K562 (cell line): Measurements from ENCODE around the gene ALG8. TPM values are rescaled to one million over a fixed set of nuclear protein-coding genes. Genes with fewer than 3 reads are reported as not detected.

Experiments used
- ARID3A ChIP-seq: IDR thresholded peaks from 2 replicates; pipeline ENCODE4 v1.6.1; 2012; ENCODE audit warnings: low read depth, low read length, improper control_type of control experiment, borderline replicate concordance
- ARNT ChIP-seq, 2 experiments: fragments of 450-650 bp; IDR thresholded peaks; 2 replicates each; pipeline ENCODE4 v1.6.1; 2016; ENCODE audit warnings: mild to moderate bottlenecking in 1 of 2
- ATF7 ChIP-seq: fragments of 450-650 bp; IDR thresholded peaks from 2 replicates; pipeline ENCODE4 v1.7.1; 2014; ENCODE audit warnings: mild to moderate bottlenecking, moderate library complexity
- BCOR ChIP-seq: fragments of 450-650 bp; IDR thresholded peaks from 2 replicates; pipeline ENCODE4 v1.6.1; 2016
- CHD4 ChIP-seq: fragments of 200-600 bp; sonication (generic); IDR thresholded peaks from 3 replicates; pipeline ENCODE4 v1.6.1; 2012; ENCODE audit warnings: low read depth, mild to moderate bottlenecking, mixed read lengths, low read length, inconsistent platforms; ENCODE audit not compliant: insufficient read depth, insufficient replicate concordance, poor library complexity, severe bottlenecking
- E2F1 ChIP-seq: sonication (generic); formaldehyde crosslinking; IDR thresholded peaks from 2 replicates; pipeline ENCODE4 v1.8.1; 2023; ENCODE audit warnings: mild to moderate bottlenecking, missing genetic modification reagents, moderate library complexity
- FOSL1 ChIP-seq: fragments of 200-800 bp; sonication (Bioruptor generic); conservative IDR thresholded peaks from 2 replicates; pipeline ENCODE4 v1.6.1; 2016; ENCODE audit warnings: missing genetic modification characterization, missing compliant biosample characterization
- HDGF ChIP-seq: fragments of 450-650 bp; IDR thresholded peaks from 2 replicates; pipeline ENCODE4 v1.6.1; 2016
- ID3 ChIP-seq, 2 experiments: fragments of 250-450 bp in 1 of 2; fragments of 450-650 bp in 1 of 2; sonication (Bioruptor Pico) in 1 of 2; IDR thresholded peaks; 2 replicates each; pipeline versions ENCODE4 v1.6.1 to v1.8.0; 2016 to 2021; ENCODE audit warnings: mild to moderate bottlenecking in 2 of 2, moderate library complexity in 2 of 2, missing compliant biosample characterization in 1 of 2, missing genetic modification characterization in 1 of 2
- L3MBTL2 ChIP-seq: fragments of 450-650 bp; IDR thresholded peaks from 2 replicates; pipeline ENCODE4 v1.6.1; 2016; ENCODE audit warnings: mild to moderate bottlenecking, moderate library complexity
- NCOR1 ChIP-seq: fragments of 450-650 bp; IDR thresholded peaks from 2 replicates; pipeline ENCODE4 v1.6.1; 2016; ENCODE audit warnings: mild to moderate bottlenecking, moderate library complexity
- NFE2 ChIP-seq: IDR thresholded peaks from 2 replicates; pipeline ENCODE4 v1.6.1; 2014; ENCODE audit warnings: antibody characterized with exemption, low read depth
- POLR2A ChIP-seq: fragments of 450-650 bp; conservative IDR thresholded peaks from 2 replicates; pipeline ENCODE4 v1.6.1; 2016
- PRMT5 ChIP-seq: sonication (generic); formaldehyde crosslinking; IDR thresholded peaks from 2 replicates; pipeline ENCODE4 v1.5.0; 2020; ENCODE audit warnings: missing genetic modification reagents
- RFX7 ChIP-seq: fragments of 250-450 bp; sonication (Bioruptor Pico); IDR thresholded peaks from 2 replicates; pipeline ENCODE4 v1.5.1; 2021; ENCODE audit warnings: mild to moderate bottlenecking
- STAT5B ChIP-seq: fragments of 250-450 bp; sonication (Bioruptor Pico); IDR thresholded peaks from 2 replicates; pipeline ENCODE4 v1.8.0; 2021; ENCODE audit warnings: mild to moderate bottlenecking, inconsistent platforms
- TCF3 ChIP-seq: sonication (generic); formaldehyde crosslinking; IDR thresholded peaks from 2 replicates; pipeline ENCODE4 v1.4.0; 2020; ENCODE audit warnings: mild to moderate bottlenecking, missing genetic modification reagents
- TOE1 ChIP-seq, 2 experiments: fragments of 450-650 bp in 1 of 2; sonication (generic) in 1 of 2; formaldehyde crosslinking in 1 of 2; IDR thresholded peaks; 2 replicates each; pipeline versions ENCODE4 v1.7.1 to v1.8.0; 2016 to 2022; ENCODE audit warnings: borderline replicate concordance in 2 of 2, mild to moderate bottlenecking in 2 of 2, antibody characterized with exemption in 1 of 2, inconsistent platforms in 1 of 2, low read depth in 1 of 2, missing genetic modification reagents in 1 of 2, moderate library complexity in 1 of 2
- XRCC4 ChIP-seq: IDR thresholded peaks from one replicate; pipeline ENCODE4 v1.6.1; 2011; ENCODE audit not compliant: insufficient read depth, insufficient read length; ENCODE audit errors: extremely low read depth
- ZBTB2 ChIP-seq: fragments of 450-650 bp; IDR thresholded peaks from 2 replicates; pipeline ENCODE4 v1.6.1; 2016; ENCODE audit warnings: antibody characterized with exemption
- ZC3H4 ChIP-seq: sonication (generic); formaldehyde crosslinking; IDR thresholded peaks from 2 replicates; pipeline ENCODE4 v1.9.0; 2021; ENCODE audit warnings: missing genetic modification reagents, borderline replicate concordance
- ZKSCAN3 ChIP-seq: fragments of 250-450 bp; sonication (Bioruptor Pico); IDR thresholded peaks from 2 replicates; pipeline ENCODE4 v1.4.0; 2020
- polyA plus RNA-seq, 8 experiments: library from polyadenylated mRNA; depleted of rRNA in 4 of 8; stranded (reverse) in 5 of 8; unstranded in 3 of 8; fragments of >200 nt; fragmentation: Nextera tagmentation in 2 of 8; fragmentation: Illumina TruSeq in 1 of 8; extraction: Ambion mirVana in 2 of 8; extraction: Trizol in 1 of 8; gene quantifications; 2 replicates each; pipeline versions ENCODE4 v1.2.1 to v1.2.3, GENCODE V29; 2011 to 2014; ENCODE audit warnings: inconsistent platforms in 1 of 8, missing spikeins in 1 of 8
- total RNA-seq, 7 experiments: library from RNA; depleted of rRNA in 6 of 7; stranded (reverse); fragments of >200 nt in 6 of 7; fragmentation: Illumina TruSeq in 2 of 7; extraction: Trizol in 2 of 7; gene quantifications; 2 replicates each; pipeline versions ENCODE4 v1.2.1 to v1.2.3, GENCODE V29; 2011 to 2021; ENCODE audit warnings: low replicate concordance in 1 of 7

The ALG8 gene
- total and polyA plus RNA-seq, 9 of the 15 experiments (the other 6 are each of a cell fraction or from before 2014, with no cell fraction given): 59.3 to 189 (median 106) TPM

DNA sequence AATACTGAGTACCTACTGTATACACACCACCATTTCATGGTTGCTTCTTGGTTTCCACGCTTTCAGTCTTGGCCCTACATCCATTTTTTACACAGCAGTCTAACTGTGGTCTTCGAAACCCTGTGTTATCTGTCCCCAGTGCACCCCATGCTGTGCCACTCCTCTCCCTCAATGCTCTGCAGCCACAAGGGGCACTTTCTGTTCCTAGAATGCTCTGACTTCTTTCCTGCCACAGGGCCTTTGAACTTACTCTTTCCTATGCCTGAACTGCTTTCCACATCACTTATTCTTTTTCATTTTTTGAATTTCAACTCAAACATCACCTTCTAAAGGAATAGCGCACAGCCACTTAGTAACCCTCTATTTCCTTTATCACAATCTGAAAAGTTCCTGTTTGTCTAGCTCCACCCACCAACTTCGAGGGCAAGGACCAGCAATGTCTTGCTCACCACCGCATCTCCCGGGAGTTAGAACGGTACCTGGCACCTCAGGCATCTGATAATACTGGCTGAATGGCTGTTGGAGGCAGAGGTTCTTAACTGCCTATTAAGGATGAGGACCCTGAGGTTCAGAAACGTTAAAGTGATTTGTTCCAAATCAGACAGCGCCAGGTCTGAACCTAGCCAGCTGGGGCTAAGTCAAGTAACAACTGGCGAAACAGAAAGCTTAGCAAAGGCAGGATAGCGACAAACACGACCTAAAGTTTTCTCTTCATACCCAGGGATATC is 568 bp downstream of the ALG8 start (continued):
- TF ChIP-seq ARID3A (no peak), NFE2 (no peak), TOE1 (IDR thresholded peaks at IDR 0.05; ENCODE audit: borderline replicate concordance) (no peak), TOE1 (CRISPR knock-in tag; IDR thresholded peaks at IDR 0.05; ENCODE audit: borderline replicate concordance, low read depth) (no peak), RFX7 (CRISPR knock-in tag) (no peak), HDGF (peak; percentile 13; the same call in 1 of the 2 replicates), PRMT5 (no peak), ZBTB2 (no peak; the same call in 1 of the 2 replicates), ZKSCAN3 (no peak), FOSL1 (peak; percentile 10; the same call in 1 of the 2 replicates), ATF7 (no peak), ARNT (IDR thresholded peaks at IDR 0.05) (peak in 1 of 2 experiments; percentile 30; a peak in 1 of 4 replicates), STAT5B (CRISPR knock-in tag) (no peak), CHD4 (peak; percentile 54), L3MBTL2 (no peak; the same call in none of the 2 replicates), POLR2A (no peak), NCOR1 (no peak), E2F1 (CRISPR knock-in tag) (no peak), XRCC4 (no peak), ZC3H4 (no peak), TCF3 (CRISPR knock-in tag) (no peak), ID3 (CRISPR knock-in tag; IDR thresholded peaks at IDR 0.05) (no peak), ID3 (tag; IDR thresholded peaks at IDR 0.05) (0 out of 2 replicates have a peak, but pooled peaks have one; percentile 25), BCOR (peak; percentile 98)
